PFSK-1 (cell line): ENCODE data around the gene NT5DC1.
A peak's percentile ranks its signal among the peaks of the same experiment; 100 is the strongest.

Source experiments
- FOXP2 ChIP-seq: optimal IDR thresholded peaks from 2 replicates; pipeline ENCODE3; 2011; ENCODE audit warnings: borderline replicate concordance, control low read depth, inconsistent platforms; ENCODE audit not compliant: insufficient read depth; ENCODE audit errors: extremely low read length, extremely low read depth
- POLR2AphosphoS5 ChIP-seq: IDR thresholded peaks from 2 replicates; pipeline ENCODE4 v1.6.1; 2012; ENCODE audit warnings: low read depth, mild to moderate bottlenecking, control low read depth, low read length, moderate library complexity
- REST ChIP-seq, 2 experiments: IDR thresholded peaks; 2 replicates each; pipeline versions ENCODE4 v1.6.1 to v1.8.0; 2011 to 2012; ENCODE audit warnings: low read depth in 2 of 2, low read length in 2 of 2, control low read depth in 1 of 2, inconsistent platforms in 1 of 2, mild to moderate bottlenecking in 1 of 2, moderate library complexity in 1 of 2; ENCODE audit not compliant: insufficient read depth in 1 of 2
- SIN3A ChIP-seq: IDR thresholded peaks from 2 replicates; pipeline ENCODE4 v1.6.1; 2012; ENCODE audit warnings: mild to moderate bottlenecking, low read length, moderate library complexity, borderline replicate concordance; ENCODE audit not compliant: insufficient read depth
- TAF1 ChIP-seq: IDR thresholded peaks from 2 replicates; pipeline ENCODE4 v1.6.1; 2012; ENCODE audit warnings: low read length, control low read depth, borderline replicate concordance; ENCODE audit not compliant: insufficient read depth

Gene NT5DC1

DNA sequence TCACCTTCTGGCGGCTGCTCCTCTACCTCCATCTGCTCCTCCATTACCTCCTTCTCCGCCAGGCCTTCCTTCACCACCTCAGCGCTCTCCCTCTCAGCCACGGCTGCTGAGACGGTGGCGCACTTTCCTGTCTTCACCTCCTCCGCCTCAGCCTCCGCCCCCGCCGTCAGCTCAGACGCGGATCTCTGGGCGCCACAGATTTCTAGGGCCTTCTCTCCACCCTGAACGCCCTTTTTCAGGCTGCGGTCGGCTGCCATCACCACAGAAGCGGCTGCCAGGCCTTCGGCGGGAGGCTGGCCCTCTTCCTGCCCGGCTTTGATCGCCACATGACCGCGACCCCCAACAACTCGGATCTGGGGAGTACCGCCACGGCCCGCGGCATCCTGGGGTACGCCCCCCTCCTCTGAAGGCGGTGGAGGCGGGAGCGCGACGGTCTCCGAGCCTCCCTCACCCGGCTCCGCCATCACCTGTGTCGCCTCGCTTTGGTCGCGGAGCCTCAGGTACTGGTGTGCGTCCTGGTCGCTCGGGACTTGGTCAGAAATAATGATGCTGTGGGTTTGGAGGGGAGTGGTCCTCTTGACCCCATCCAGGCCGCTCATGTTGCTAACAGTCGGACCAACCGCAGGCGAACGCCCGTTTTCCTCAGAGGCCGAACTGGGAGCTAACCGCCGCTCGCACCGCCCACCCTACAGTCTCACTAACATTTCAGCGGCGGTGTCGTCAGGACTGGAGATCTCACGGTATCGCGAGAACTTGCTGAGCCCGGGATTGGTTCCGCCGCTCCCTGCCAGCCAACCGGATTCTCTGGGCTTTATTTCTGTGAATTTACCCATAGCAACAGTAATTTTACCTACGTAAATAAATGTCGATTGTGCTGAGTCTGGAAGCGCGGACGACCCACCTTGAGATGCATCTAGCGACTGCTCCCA lies 178.8 kb downstream of the NT5DC1 start, which contains the start of gene TSPYL1:
Gene TSPYL1, minus strand, starts transcription at position 699 of the 929 bp plus-strand sequence. Its CDS starts 100 bp downstream, at position 599.
- peak; percentile 68; the same call in 1 of the 2 replicates for TF ChIP-seq TAF1
- no peak for TF ChIP-seq REST (IDR thresholded peaks at IDR 0.05; ENCODE audit: insufficient read depth in 1 of 2, low read depth in 2 of 2, low read length in 2 of 2)
- peak; percentile 65; the same call in 1 of the 2 replicates for TF ChIP-seq SIN3A
- peak; percentile 88 for TF ChIP-seq POLR2AphosphoS5
- TF ChIP-seq FOXP2 = no peak

DNA sequence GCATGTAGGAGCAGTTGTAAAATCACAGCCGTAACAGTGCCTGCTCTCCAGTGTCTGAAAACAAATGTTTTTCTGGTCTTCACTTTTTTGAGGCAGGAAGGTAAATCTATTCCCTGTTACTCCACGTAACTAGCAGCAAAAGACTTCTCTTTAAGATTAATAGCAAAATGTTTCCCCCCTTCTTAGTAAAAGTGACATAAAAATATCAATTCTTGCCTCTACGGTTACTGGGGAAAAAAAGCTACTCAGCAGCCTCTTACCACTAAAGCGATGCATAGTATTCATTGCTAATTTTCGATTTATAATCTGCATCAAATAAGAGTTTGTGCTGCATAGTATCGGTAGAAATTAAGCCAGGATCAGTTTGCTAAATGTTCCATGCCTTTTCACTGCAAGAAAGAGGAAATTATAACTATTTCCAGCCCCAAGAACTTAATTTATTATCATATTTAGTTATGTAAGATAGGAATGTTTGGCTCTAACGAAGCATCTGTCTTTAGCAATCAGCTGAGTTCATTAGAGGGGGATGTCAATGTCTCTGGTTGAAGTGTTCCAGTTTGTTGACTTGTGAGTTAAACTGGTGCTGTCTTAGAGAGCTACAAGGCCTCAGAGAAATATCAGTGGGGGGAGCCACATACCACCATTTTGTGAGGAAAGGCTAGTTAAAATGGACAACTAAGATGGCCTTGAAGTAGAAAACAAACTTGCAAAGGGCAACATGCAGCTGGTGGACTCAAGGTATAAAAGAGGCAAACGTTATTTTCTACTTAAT lies 179.7 kb downstream of the NT5DC1 start:
- TF ChIP-seq TAF1 = peak; percentile 3; the same call in 1 of the 2 replicates
- no peak for TF ChIP-seq REST (IDR thresholded peaks at IDR 0.05; ENCODE audit: insufficient read depth in 1 of 2, low read depth in 2 of 2, low read length in 2 of 2)

GRCh38 chr6:116280933-116281316 lies 180.3 kb downstream of the NT5DC1 start:
- TF ChIP-seq FOXP2 (no peak), POLR2AphosphoS5 (no peak), REST (IDR thresholded peaks at IDR 0.05; ENCODE audit: insufficient read depth in 1 of 2, low read depth in 2 of 2, low read length in 2 of 2) (no peak)

- TF ChIP-seq SIN3A (no peak), POLR2AphosphoS5 (no peak), REST (IDR thresholded peaks at IDR 0.05; ENCODE audit: insufficient read depth in 1 of 2, low read depth in 2 of 2, low read length in 2 of 2) (no peak), TAF1 (no peak), FOXP2 (no peak)
Observed at GRCh38 chr6:116282698-116283097, 182.0 kb downstream of the NT5DC1 start.
